Measurements from ENCODE around the gene IGSF21.

IGSF21 gene

GRCh38 chr1:18107369-18108298, at the start of gene IGSF21:
Gene IGSF21 (plus strand): TSS chr1:18107798. CDS start chr1:18108129, 331 bp downstream.
- no peak for DNase-seq
- TF ChIP-seq GATA1 (IDR thresholded peaks at IDR 0.05; ENCODE audit: low read depth, low read length) (no peak), POLR2A (IDR thresholded peaks at IDR 0.05; ENCODE audit: low read length) (no peak)

GRCh38 chr1:18058206-18058921, 49.2 kb upstream of the IGSF21 start:
- TF ChIP-seq GATA1 (IDR thresholded peaks at IDR 0.05; ENCODE audit: low read depth, low read length) (no peak), POLR2A (IDR thresholded peaks at IDR 0.05; ENCODE audit: low read length) (no peak)
- DNase-seq = no peak

GRCh38 chr1:18058981-18059605, 48.5 kb upstream of the IGSF21 start:
- no peak for DNase-seq
- TF ChIP-seq POLR2A (IDR thresholded peaks at IDR 0.05; ENCODE audit: low read length) (no peak), GATA1 (IDR thresholded peaks at IDR 0.05; ENCODE audit: low read depth, low read length) (no peak)

GRCh38 chr1:18060366-18060765, 47.2 kb upstream of the IGSF21 start:
- no peak for DNase-seq
- TF ChIP-seq POLR2A (IDR thresholded peaks at IDR 0.05; ENCODE audit: low read length) (no peak), GATA1 (IDR thresholded peaks at IDR 0.05; ENCODE audit: low read depth, low read length) (no peak)

- DNase-seq = no peak
- TF ChIP-seq POLR2A (IDR thresholded peaks at IDR 0.05; ENCODE audit: low read length) (no peak), GATA1 (IDR thresholded peaks at IDR 0.05; ENCODE audit: low read depth, low read length) (no peak)
Measured at GRCh38 chr1:18062185-18062584, 45.4 kb upstream of the IGSF21 start.

GRCh38 chr1:18064534-18064933, 43.1 kb upstream of the IGSF21 start:
- TF ChIP-seq GATA1 (IDR thresholded peaks at IDR 0.05; ENCODE audit: low read depth, low read length) = no peak
- TF ChIP-seq POLR2A (IDR thresholded peaks at IDR 0.05; ENCODE audit: low read length) = no peak
- DNase-seq = no peak

GRCh38 chr1:18066576-18066975, 41.0 kb upstream of the IGSF21 start:
- TF ChIP-seq GATA1 (IDR thresholded peaks at IDR 0.05; ENCODE audit: low read depth, low read length) (no peak), POLR2A (IDR thresholded peaks at IDR 0.05; ENCODE audit: low read length) (no peak)

GRCh38 chr1:18069903-18070302, 37.7 kb upstream of the IGSF21 start:
- TF ChIP-seq GATA1 (IDR thresholded peaks at IDR 0.05; ENCODE audit: low read depth, low read length) = no peak
- TF ChIP-seq POLR2A (IDR thresholded peaks at IDR 0.05; ENCODE audit: low read length) = no peak
- no peak for DNase-seq

More at GRCh38 chr1:18066576-18066975, 41.0 kb upstream of the IGSF21 start:
- DNase-seq = no peak

GRCh38 chr1:18072066-18072465, 35.5 kb upstream of the IGSF21 start:
- TF ChIP-seq GATA1 (IDR thresholded peaks at IDR 0.05; ENCODE audit: low read depth, low read length) (no peak), POLR2A (IDR thresholded peaks at IDR 0.05; ENCODE audit: low read length) (no peak)
- DNase-seq = no peak

GRCh38 chr1:18073066-18073642, 34.4 kb upstream of the IGSF21 start:
- no peak for TF ChIP-seq POLR2A (IDR thresholded peaks at IDR 0.05; ENCODE audit: low read length)
- no peak for TF ChIP-seq GATA1 (IDR thresholded peaks at IDR 0.05; ENCODE audit: low read depth, low read length)
- DNase-seq = no peak

- TF ChIP-seq POLR2A (IDR thresholded peaks at IDR 0.05; ENCODE audit: low read length) (no peak), GATA1 (IDR thresholded peaks at IDR 0.05; ENCODE audit: low read depth, low read length) (no peak)
- DNase-seq = no peak
Measured at GRCh38 chr1:18077657-18078215, 29.9 kb upstream of the IGSF21 start.

GRCh38 chr1:18079941-18080735, 27.5 kb upstream of the IGSF21 start:
- DNase-seq = no peak
- TF ChIP-seq POLR2A (IDR thresholded peaks at IDR 0.05; ENCODE audit: low read length) (no peak), GATA1 (IDR thresholded peaks at IDR 0.05; ENCODE audit: low read depth, low read length) (no peak)
